SK-N-SH (cell line): ENCODE measurements around the gene TTC6. TPM values are rescaled to one million over a fixed set of nuclear protein-coding genes. Genes with fewer than 3 reads are reported as not detected.

ENCODE experiments used
- CTCF ChIA-PET: fragments of 300-600, 350-600 bp; formaldehyde crosslinking; extraction: SDS; loops from one replicate; lab custom pipeline; 2021; lab: Yijun Ruan, JAX
- POLR2A ChIA-PET: fragments of 350-600 bp; sonication (Branson Sonifier 250); formaldehyde crosslinking; extraction: SDS; loops from one replicate; lab custom pipeline; 2020; ENCODE audit warnings: antibody characterized with exemption, inconsistent platforms; lab: Yijun Ruan, JAX
- DNase-seq: peaks from one replicate; pipeline ENCODE4 v3.0.0; 2012
- H2AFZ ChIP-seq: fragments of 200-600 bp; sonication (generic); 2 replicates; pipeline ENCODE4 v1.8.1; 2016; ENCODE audit warnings: antibody characterized with exemption, mild to moderate bottlenecking, low read depth
- H3F3A ChIP-seq: fragments of 200-600 bp; sonication (generic); replicated peaks from 2 replicates; pipeline ENCODE3; 2016; ENCODE audit warnings: antibody characterized with exemption, mild to moderate bottlenecking; ENCODE audit not compliant: insufficient read depth
- H3K27ac ChIP-seq, 2 experiments: fragments of 200-500 bp in 1 of 2; fragments of 200-600 bp in 1 of 2; sonication (Bioruptor generic) in 1 of 2; sonication (generic), shearing (Covaris generic) in 1 of 2; 2 replicates each; pipeline versions ENCODE4 v1.5.1 to v1.6.1; 2014 to 2016; ENCODE audit warnings: low read depth in 2 of 2, inconsistent platforms in 1 of 2, low read length in 1 of 2, mild to moderate bottlenecking in 1 of 2, mixed read lengths in 1 of 2
- H3K27me3 ChIP-seq: fragments of 200-600 bp; sonication (generic), shearing (Covaris generic); 2 replicates; pipeline ENCODE4 v1.6.1; 2016; ENCODE audit warnings: mixed run types; ENCODE audit not compliant: insufficient read depth
- H3K36me3 ChIP-seq, 2 experiments: fragments of 200-500 bp in 1 of 2; fragments of 200-600 bp in 1 of 2; sonication (Bioruptor generic) in 1 of 2; sonication (generic) in 1 of 2; replicated peaks in 1 of 2; 2 replicates each; pipeline versions ENCODE3 to v1.5.1; 2014 to 2016; ENCODE audit warnings: low read length in 1 of 2, mild to moderate bottlenecking in 1 of 2; ENCODE audit not compliant: insufficient read depth in 2 of 2, control insufficient read depth in 1 of 2
- H3K4me1 ChIP-seq, 2 experiments: fragments of 200-500 bp in 1 of 2; fragments of 200-600 bp in 1 of 2; sonication (Bioruptor generic) in 1 of 2; sonication (generic), shearing (Covaris generic) in 1 of 2; 2 replicates each; pipeline versions ENCODE4 v1.5.1 to v1.6.1; 2014 to 2016; ENCODE audit warnings: low read depth in 1 of 2, low read length in 1 of 2, mixed run types in 1 of 2; ENCODE audit not compliant: insufficient read depth in 2 of 2, control insufficient read depth in 1 of 2
- H3K4me2 ChIP-seq: fragments of 200-600 bp; sonication (generic), shearing (Covaris generic); 2 replicates; pipeline ENCODE4 v1.6.1; 2017; ENCODE audit warnings: mixed run types
- H3K4me3 ChIP-seq, 2 experiments: fragments of 200-500 bp in 1 of 2; fragments of 200-600 bp in 1 of 2; sonication (Bioruptor generic) in 1 of 2; sonication (generic), shearing (Covaris generic) in 1 of 2; 2 replicates each; pipeline versions ENCODE4 v1.5.1 to v1.8.1; 2014 to 2016; ENCODE audit warnings: low read depth in 2 of 2, inconsistent platforms in 1 of 2, low read length in 1 of 2, mild to moderate bottlenecking in 1 of 2, mixed read lengths in 1 of 2, moderate library complexity in 1 of 2
- H3K79me2 ChIP-seq: fragments of 200-600 bp; sonication (generic); 2 replicates; pipeline ENCODE4 v1.8.1; 2017; ENCODE audit warnings: mild to moderate bottlenecking; ENCODE audit not compliant: insufficient read depth
- H3K9ac ChIP-seq: fragments of 200-600 bp; sonication (generic); 2 replicates; pipeline ENCODE4 v1.6.1; 2017; ENCODE audit warnings: mixed run types
- H3K9me2 ChIP-seq: fragments of 200-600 bp; sonication (generic); 2 replicates; pipeline ENCODE4 v1.6.1; 2017; ENCODE audit warnings: mixed run types
- H3K9me3 ChIP-seq: fragments of 200-600 bp; sonication (generic); 2 replicates; pipeline ENCODE4 v1.6.1; 2017; ENCODE audit warnings: mixed run types, mild to moderate bottlenecking, moderate library complexity
- H4K20me1 ChIP-seq: fragments of 200-600 bp; sonication (generic); 2 replicates; pipeline ENCODE4 v1.6.1; 2017; ENCODE audit warnings: mild to moderate bottlenecking, mixed run types; ENCODE audit not compliant: insufficient read depth
- GABPA ChIP-seq: IDR thresholded peaks from 2 replicates; pipeline ENCODE4 v1.4.0; 2012; ENCODE audit warnings: low read depth, mild to moderate bottlenecking
- JUND ChIP-seq: IDR thresholded peaks from 2 replicates; pipeline ENCODE4 v1.4.0; 2012
- NRF1 ChIP-seq: IDR thresholded peaks from 2 replicates; pipeline ENCODE4 v1.6.1; 2012; ENCODE audit warnings: low read depth, mild to moderate bottlenecking, low read length
- RAD21 ChIP-seq: IDR thresholded peaks from 2 replicates; pipeline ENCODE4 v1.6.1; 2012; ENCODE audit warnings: mild to moderate bottlenecking, low read length
- RXRA ChIP-seq: IDR thresholded peaks from 2 replicates; pipeline ENCODE4 v1.4.0; 2012; ENCODE audit warnings: low read depth, mild to moderate bottlenecking, borderline replicate concordance
- WGBS: methylation state at CpG from one replicate; pipeline ENCODE4 v1.1.6; 2017; ENCODE audit warnings: low lambda C conversion rate; 5-methylcytosine and 5-hydroxymethylcytosine counted together
- polyA plus RNA-seq, 3 experiments: library from polyadenylated mRNA; depleted of rRNA; stranded (reverse); fragments of >200 nt; gene quantifications; 2 replicates each; pipeline ENCODE4 v1.2.3, GENCODE V29; 2012
- TF ChIP-seq, protein P1 (sequence below): IDR thresholded peaks from 2 replicates; pipeline ENCODE4 v1.4.0; 2012; ENCODE audit warnings: low read depth
- TF ChIP-seq, protein P2 (sequence below): fragments of 200-600 bp; sonication (generic); IDR thresholded peaks from 2 replicates; pipeline ENCODE4 v1.6.1; 2017; ENCODE audit warnings: antibody characterized with exemption, mild to moderate bottlenecking, moderate library complexity
- TF ChIP-seq, protein P3 (sequence below): IDR thresholded peaks from 2 replicates; pipeline ENCODE4 v1.6.1; 2012; ENCODE audit warnings: mild to moderate bottlenecking, low read depth, low read length, moderate library complexity

Gene TTC6
- polyA plus RNA-seq, 1 of the 3 experiments (the other 2 are of a cell fraction), result not detected

DNA sequence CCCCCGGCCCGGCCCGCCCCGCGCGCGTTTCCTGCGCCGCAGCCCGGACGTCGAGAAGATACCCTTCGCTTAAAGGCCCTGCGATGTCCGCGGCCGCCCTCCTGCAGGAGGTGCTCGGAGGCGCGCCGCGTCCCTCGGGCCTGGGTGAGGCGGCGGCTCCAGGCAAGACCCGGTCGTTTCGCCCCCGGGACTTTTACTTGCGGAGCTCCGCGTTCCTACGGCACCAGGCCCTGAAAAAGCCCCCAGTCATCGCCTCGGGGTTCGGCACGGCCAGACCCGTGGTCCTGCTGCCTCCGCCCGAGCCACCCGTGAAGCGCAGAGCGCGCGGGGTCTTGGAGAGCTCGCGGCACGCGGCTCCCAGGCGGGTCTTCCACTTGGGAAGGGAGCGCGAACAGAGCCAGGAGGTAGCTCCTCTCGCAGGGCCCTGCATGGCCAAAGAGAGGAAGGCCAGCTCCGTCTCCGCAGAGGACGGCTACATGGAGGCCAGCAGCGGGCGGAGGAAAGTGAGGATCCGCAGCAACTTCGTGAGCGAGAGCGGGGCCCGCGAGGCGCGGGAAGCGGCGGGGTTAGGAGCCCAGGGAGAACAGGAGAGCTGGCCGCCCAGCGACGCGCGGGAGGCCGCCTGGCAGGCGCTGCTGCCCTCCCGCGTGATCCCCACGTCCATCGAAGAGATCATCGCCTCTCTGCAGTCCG is 26.9 kb downstream of the TTC6 start:
- no peak for DNase-seq
- H3K4me3 ChIP-seq, result no peak overlapping the region
- no peaks in the 10 kb centered on the region for H3K36me3 ChIP-seq
- H3K9ac ChIP-seq, result no peak overlapping the region
- no peaks in the 10 kb centered on the region for H3K79me2 ChIP-seq
- POLR2A ChIA-PET, result no interaction called here
- no peaks in the 10 kb centered on the region for H3F3A ChIP-seq
- no peak overlapping the region for H3K27ac ChIP-seq
- no peak overlapping the region for H2AFZ ChIP-seq
- H3K27me3 ChIP-seq, result no peaks in the 10 kb centered on the region
- H3K9me2 ChIP-seq, result no peaks in the 10 kb centered on the region
- no peaks in the 10 kb centered on the region for H3K4me1 ChIP-seq
- H4K20me1 ChIP-seq, result no peaks in the 10 kb centered on the region
- no peak overlapping the region for H3K4me2 ChIP-seq
- TF ChIP-seq NRF1 (no peak), RXRA (no peak), GABPA (no peak), RAD21 (no peak)
- TF ChIP-seq, protein P1, sequence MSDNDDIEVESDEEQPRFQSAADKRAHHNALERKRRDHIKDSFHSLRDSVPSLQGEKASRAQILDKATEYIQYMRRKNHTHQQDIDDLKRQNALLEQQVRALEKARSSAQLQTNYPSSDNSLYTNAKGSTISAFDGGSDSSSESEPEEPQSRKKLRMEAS, result no peak
- TF ChIP-seq, protein P2, sequence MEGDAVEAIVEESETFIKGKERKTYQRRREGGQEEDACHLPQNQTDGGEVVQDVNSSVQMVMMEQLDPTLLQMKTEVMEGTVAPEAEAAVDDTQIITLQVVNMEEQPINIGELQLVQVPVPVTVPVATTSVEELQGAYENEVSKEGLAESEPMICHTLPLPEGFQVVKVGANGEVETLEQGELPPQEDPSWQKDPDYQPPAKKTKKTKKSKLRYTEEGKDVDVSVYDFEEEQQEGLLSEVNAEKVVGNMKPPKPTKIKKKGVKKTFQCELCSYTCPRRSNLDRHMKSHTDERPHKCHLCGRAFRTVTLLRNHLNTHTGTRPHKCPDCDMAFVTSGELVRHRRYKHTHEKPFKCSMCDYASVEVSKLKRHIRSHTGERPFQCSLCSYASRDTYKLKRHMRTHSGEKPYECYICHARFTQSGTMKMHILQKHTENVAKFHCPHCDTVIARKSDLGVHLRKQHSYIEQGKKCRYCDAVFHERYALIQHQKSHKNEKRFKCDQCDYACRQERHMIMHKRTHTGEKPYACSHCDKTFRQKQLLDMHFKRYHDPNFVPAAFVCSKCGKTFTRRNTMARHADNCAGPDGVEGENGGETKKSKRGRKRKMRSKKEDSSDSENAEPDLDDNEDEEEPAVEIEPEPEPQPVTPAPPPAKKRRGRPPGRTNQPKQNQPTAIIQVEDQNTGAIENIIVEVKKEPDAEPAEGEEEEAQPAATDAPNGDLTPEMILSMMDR, result no peak
- TF ChIP-seq, protein P3, sequence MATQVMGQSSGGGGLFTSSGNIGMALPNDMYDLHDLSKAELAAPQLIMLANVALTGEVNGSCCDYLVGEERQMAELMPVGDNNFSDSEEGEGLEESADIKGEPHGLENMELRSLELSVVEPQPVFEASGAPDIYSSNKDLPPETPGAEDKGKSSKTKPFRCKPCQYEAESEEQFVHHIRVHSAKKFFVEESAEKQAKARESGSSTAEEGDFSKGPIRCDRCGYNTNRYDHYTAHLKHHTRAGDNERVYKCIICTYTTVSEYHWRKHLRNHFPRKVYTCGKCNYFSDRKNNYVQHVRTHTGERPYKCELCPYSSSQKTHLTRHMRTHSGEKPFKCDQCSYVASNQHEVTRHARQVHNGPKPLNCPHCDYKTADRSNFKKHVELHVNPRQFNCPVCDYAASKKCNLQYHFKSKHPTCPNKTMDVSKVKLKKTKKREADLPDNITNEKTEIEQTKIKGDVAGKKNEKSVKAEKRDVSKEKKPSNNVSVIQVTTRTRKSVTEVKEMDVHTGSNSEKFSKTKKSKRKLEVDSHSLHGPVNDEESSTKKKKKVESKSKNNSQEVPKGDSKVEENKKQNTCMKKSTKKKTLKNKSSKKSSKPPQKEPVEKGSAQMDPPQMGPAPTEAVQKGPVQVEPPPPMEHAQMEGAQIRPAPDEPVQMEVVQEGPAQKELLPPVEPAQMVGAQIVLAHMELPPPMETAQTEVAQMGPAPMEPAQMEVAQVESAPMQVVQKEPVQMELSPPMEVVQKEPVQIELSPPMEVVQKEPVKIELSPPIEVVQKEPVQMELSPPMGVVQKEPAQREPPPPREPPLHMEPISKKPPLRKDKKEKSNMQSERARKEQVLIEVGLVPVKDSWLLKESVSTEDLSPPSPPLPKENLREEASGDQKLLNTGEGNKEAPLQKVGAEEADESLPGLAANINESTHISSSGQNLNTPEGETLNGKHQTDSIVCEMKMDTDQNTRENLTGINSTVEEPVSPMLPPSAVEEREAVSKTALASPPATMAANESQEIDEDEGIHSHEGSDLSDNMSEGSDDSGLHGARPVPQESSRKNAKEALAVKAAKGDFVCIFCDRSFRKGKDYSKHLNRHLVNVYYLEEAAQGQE, result no peak
- WGBS, result 38% methylated on average over 9 of the region's 81 CpGs
- CTCF ChIA-PET, result no interaction called here
- no peaks in the 10 kb centered on the region for H3K9me3 ChIP-seq

DNA sequence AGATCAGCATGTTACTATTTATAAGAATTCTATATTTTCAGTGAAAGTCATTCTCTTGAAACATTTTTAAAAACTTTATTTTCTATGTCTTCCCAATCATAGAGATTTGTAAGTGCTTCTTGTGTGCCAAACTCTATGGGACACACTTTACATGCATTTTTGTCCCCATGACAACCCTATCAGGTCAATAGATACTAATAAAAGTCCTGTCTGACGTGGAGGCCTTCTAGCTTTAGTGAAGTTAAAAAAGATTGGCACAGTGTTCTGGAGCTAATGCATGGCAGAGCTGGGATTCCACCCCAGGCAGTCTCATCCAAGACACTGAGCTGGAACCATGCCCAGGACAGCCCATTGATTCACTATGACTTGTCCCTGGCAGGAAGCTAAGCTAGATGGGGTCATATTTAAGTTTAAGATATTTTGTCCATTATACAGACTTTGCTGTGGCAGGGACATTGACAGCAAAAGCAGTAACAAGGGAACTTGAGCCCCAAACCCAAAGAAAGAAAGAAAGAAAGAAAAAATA is 28.1 kb downstream of the TTC6 start:
- 0% methylated on average over 1 of the region's 1 CpG for WGBS
- H3K79me2 ChIP-seq, result no peaks in the 10 kb centered on the region
- H2AFZ ChIP-seq, result no peak overlapping the region
- no peaks in the 10 kb centered on the region for H4K20me1 ChIP-seq
- H3F3A ChIP-seq, result no peaks in the 10 kb centered on the region
- DNase-seq, result no peak
- ChIA-PET CTCF (no interaction called here), POLR2A (no interaction called here)
- no peaks in the 10 kb centered on the region for H3K4me1 ChIP-seq
- TF ChIP-seq, protein P1, result no peak
- no peak for TF ChIP-seq JUND
- H3K9me2 ChIP-seq, result no peaks in the 10 kb centered on the region
- H3K4me2 ChIP-seq, result no peak overlapping the region
- H3K9me3 ChIP-seq, result no peaks in the 10 kb centered on the region
- no peak overlapping the region for H3K27ac ChIP-seq
- H3K36me3 ChIP-seq, result no peaks in the 10 kb centered on the region
- H3K4me3 ChIP-seq, result no peak overlapping the region
- H3K9ac ChIP-seq, result no peak overlapping the region
- H3K27me3 ChIP-seq, result no peaks in the 10 kb centered on the region
